Heart left ventricle (tissue), 13 donors: ENCODE results near the gene NEMF.

ENCODE experiments used
- POLR2A ChIP-seq, 2 donors: fragments of 450-650 bp; IDR thresholded peaks; one replicate each; pipeline ENCODE4 v1.6.1; 2017; ENCODE audit warnings: antibody characterized with exemption in 2 of 2, mild to moderate bottlenecking in 2 of 2, moderate library complexity in 2 of 2
- TF ChIP-seq, protein P1 (sequence below), 12 donors: fragments of 200-600 bp; sonication (generic) in 4 of 12; IDR thresholded peaks; one replicate each; pipeline versions ENCODE4 v1.5.0 to v1.8.0; 2018 to 2022; ENCODE audit warnings: antibody characterized with exemption in 12 of 12, mild to moderate bottlenecking in 5 of 12
- donor health status: ischemic (EF 13 %, LVEDD 7.1; RV severe dilation, severe dysfunction).
- donor health status: DM: no; HTN: yes; CAD: no.
- donor health status: DM: no; HTN: no; CAD: no.
- donor health status: ischemic (EF 25% LVEDD 6.9; RV normal size, moderate dysfunction).
- donor health status: ischemic (EF 25% LVEDD 5.7; RV mildly dilated, moderate dysfunction).
- donor health status: ischemic (EF 35%, LVEDD 5.7; RV mildly dilated, moderate dysfunction).
- donor health status: nonischemic (EF 11% LVEDD 7.7; RV severe dilation, severe dysfunction).
- donor health status: DM: yes; HTN: yes; CAD: no.
- donor health status: PGD.
- donor health status: ischemic (EF 29% LVEDD 5.4; RV normal size, mild dysfunction).
- donor health status: nonischemic (EF 23%, LVEDD 6.1; RV moderate dilation, normal function).

DNA sequence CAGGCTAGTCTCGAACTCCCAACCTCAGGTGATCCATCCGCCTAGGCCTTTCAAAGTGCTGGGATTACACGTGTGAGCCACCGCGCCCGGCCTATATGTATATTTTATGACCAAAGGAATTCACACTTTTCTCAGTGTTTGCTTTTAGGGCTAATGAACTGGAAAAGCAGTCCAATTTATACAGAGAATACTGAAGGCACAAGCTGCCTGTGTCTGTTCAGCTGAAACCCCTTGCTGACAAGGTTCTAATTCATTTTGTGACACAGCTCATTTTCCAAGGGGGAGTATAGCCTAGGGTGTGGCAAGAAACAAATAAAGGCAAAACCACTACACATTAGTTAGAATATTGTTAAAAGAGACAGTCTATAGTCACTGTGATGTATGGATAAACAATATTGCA, 18.3 kb upstream of the NEMF start:
- TF ChIP-seq, protein P1, sequence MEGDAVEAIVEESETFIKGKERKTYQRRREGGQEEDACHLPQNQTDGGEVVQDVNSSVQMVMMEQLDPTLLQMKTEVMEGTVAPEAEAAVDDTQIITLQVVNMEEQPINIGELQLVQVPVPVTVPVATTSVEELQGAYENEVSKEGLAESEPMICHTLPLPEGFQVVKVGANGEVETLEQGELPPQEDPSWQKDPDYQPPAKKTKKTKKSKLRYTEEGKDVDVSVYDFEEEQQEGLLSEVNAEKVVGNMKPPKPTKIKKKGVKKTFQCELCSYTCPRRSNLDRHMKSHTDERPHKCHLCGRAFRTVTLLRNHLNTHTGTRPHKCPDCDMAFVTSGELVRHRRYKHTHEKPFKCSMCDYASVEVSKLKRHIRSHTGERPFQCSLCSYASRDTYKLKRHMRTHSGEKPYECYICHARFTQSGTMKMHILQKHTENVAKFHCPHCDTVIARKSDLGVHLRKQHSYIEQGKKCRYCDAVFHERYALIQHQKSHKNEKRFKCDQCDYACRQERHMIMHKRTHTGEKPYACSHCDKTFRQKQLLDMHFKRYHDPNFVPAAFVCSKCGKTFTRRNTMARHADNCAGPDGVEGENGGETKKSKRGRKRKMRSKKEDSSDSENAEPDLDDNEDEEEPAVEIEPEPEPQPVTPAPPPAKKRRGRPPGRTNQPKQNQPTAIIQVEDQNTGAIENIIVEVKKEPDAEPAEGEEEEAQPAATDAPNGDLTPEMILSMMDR (IDR thresholded peaks at IDR 0.05): no peak
- no peak for TF ChIP-seq POLR2A (IDR thresholded peaks at IDR 0.05)
